GM12801 (cell line): ENCODE results near the gene PRKCB.

ENCODE experiments used
- CTCF ChIP-seq: IDR thresholded peaks from one replicate; pipeline ENCODE4 v1.5.1; 2011; ENCODE audit warnings: control low read depth; ENCODE audit not compliant: insufficient read length; ENCODE audit errors: extremely low read depth

Gene PRKCB

GRCh38 chr16:24178496-24178895 is 342.7 kb downstream of the PRKCB start:
- TF ChIP-seq CTCF: no peak

GRCh38 chr16:24180451-24180850 is 344.7 kb downstream of the PRKCB start:
- no peak for TF ChIP-seq CTCF

- TF ChIP-seq CTCF: no peak
Measured at GRCh38 chr16:24188021-24188542, 352.3 kb downstream of the PRKCB start.

GRCh38 chr16:24188751-24189318 is 353.1 kb downstream of the PRKCB start:
- TF ChIP-seq CTCF: no peak

- TF ChIP-seq CTCF: no peak
Measured at GRCh38 chr16:24189941-24190340, 354.2 kb downstream of the PRKCB start.

GRCh38 chr16:24191876-24192402 is 356.2 kb downstream of the PRKCB start:
- TF ChIP-seq CTCF: no peak

GRCh38 chr16:24195221-24195620 is 359.4 kb downstream of the PRKCB start:
- TF ChIP-seq CTCF: no peak
